Trophoblast cell (in vitro differentiated cells and primary cell): ENCODE results near the gene HAUS3.

Experiments
- DNase-seq, 2 donors: peaks; one replicate each; pipeline ENCODE4 v3.0.0-alpha.2; 2016
- H2AFZ ChIP-seq: 2 replicates; pipeline ENCODE4 v1.6.1; 2013; ENCODE audit warnings: low read length, moderate library complexity, mild to moderate bottlenecking; ENCODE audit not compliant: insufficient read depth, poor library complexity
- H2AK5ac ChIP-seq: 2 replicates; pipeline ENCODE4 v1.6.1; 2013; ENCODE audit warnings: mild to moderate bottlenecking, low read length
- H2BK120ac ChIP-seq: 2 replicates; pipeline ENCODE4 v1.6.1; 2013; ENCODE audit warnings: low read length, mild to moderate bottlenecking, moderate library complexity; ENCODE audit not compliant: insufficient read depth, poor library complexity
- H2BK12ac ChIP-seq: 2 replicates; pipeline ENCODE4 v1.6.1; 2013; ENCODE audit warnings: mild to moderate bottlenecking, low read length, moderate library complexity
- H2BK5ac ChIP-seq: 2 replicates; pipeline ENCODE4 v1.6.1; 2013; ENCODE audit warnings: low read length, low read depth, moderate library complexity, mild to moderate bottlenecking; ENCODE audit not compliant: poor library complexity
- H3K14ac ChIP-seq: 2 replicates; pipeline ENCODE4 v1.6.1; 2013; ENCODE audit warnings: mild to moderate bottlenecking, low read length
- H3K18ac ChIP-seq: 2 replicates; pipeline ENCODE4 v1.6.1; 2013; ENCODE audit warnings: mild to moderate bottlenecking, low read length
- H3K23ac ChIP-seq: 2 replicates; pipeline ENCODE4 v1.6.1; 2013; ENCODE audit warnings: low read length
- H3K27ac ChIP-seq: 2 replicates; pipeline ENCODE4 v1.5.1; 2013; ENCODE audit warnings: low read depth, mild to moderate bottlenecking, inconsistent platforms, low read length, moderate library complexity
- H3K27me3 ChIP-seq: 2 replicates; pipeline ENCODE4 v1.6.1; 2013; ENCODE audit warnings: inconsistent platforms, mild to moderate bottlenecking, low read length, moderate library complexity; ENCODE audit not compliant: insufficient read depth
- H3K36me3 ChIP-seq, 2 experiments: 1 replicate in 1 of 2; 2 replicates in 1 of 2; pipeline ENCODE4 v1.6.1; 2013; ENCODE audit warnings: low read length in 2 of 2, mild to moderate bottlenecking in 2 of 2, moderate library complexity in 1 of 2; ENCODE audit not compliant: insufficient read depth in 2 of 2, control insufficient read depth in 1 of 2
- H3K4ac ChIP-seq: 2 replicates; pipeline ENCODE4 v1.6.1; 2013; ENCODE audit warnings: low read depth, mild to moderate bottlenecking, low read length, moderate library complexity
- H3K4me1 ChIP-seq, 2 experiments: 1 replicate in 1 of 2; 2 replicates in 1 of 2; pipeline ENCODE4 v1.6.1; 2013; ENCODE audit warnings: low read length in 2 of 2, mild to moderate bottlenecking in 2 of 2, moderate library complexity in 1 of 2; ENCODE audit not compliant: insufficient read depth in 2 of 2, control insufficient read depth in 1 of 2
- H3K4me2 ChIP-seq: 2 replicates; pipeline ENCODE4 v1.6.1; 2013; ENCODE audit warnings: inconsistent platforms, mild to moderate bottlenecking, low read length, moderate library complexity
- H3K4me3 ChIP-seq: 2 replicates; pipeline ENCODE4 v1.5.1; 2013; ENCODE audit warnings: mild to moderate bottlenecking, low read depth, low read length, inconsistent platforms
- H3K79me1 ChIP-seq: one replicate; pipeline ENCODE4 v1.6.1; 2013; ENCODE audit warnings: low read length
- H3K79me2 ChIP-seq: 2 replicates; pipeline ENCODE4 v1.6.1; 2013; ENCODE audit warnings: low read length, mild to moderate bottlenecking; ENCODE audit not compliant: control insufficient read depth, insufficient read depth, poor library complexity
- H3K9ac ChIP-seq: 2 replicates; pipeline ENCODE4 v1.6.1; 2013; ENCODE audit warnings: mild to moderate bottlenecking, low read length
- H3K9me3 ChIP-seq: 2 replicates; pipeline ENCODE4 v1.6.1; 2013; ENCODE audit warnings: low read depth, mild to moderate bottlenecking, control low read depth, inconsistent platforms, low read length; ENCODE audit not compliant: insufficient read depth
- H4K12ac ChIP-seq: 2 replicates; pipeline ENCODE4 v1.6.1; 2013; ENCODE audit warnings: low read depth, mild to moderate bottlenecking, low read length, moderate library complexity
- H4K8ac ChIP-seq: 2 replicates; pipeline ENCODE4 v1.6.1; 2013; ENCODE audit warnings: low read depth, mild to moderate bottlenecking, low read length, moderate library complexity
- H4K91ac ChIP-seq: one replicate; pipeline ENCODE4 v1.6.1; 2013; ENCODE audit warnings: low read depth, mild to moderate bottlenecking, low read length, moderate library complexity
- WGBS: extraction: QIAGEN DNeasy Blood & Tissue Kit; methylation state at CpG from one replicate; pipeline ENCODE4 v1.1.7; 2013; ENCODE audit warnings: missing lambda C conversion rate; ENCODE audit not compliant: insufficient read length, insufficient coverage; ENCODE audit errors: extremely low coverage; 5-methylcytosine and 5-hydroxymethylcytosine counted together

Gene HAUS3

GRCh38 chr4:2260344-2261109 lies 18.6 kb upstream of the HAUS3 start:
- WGBS: no CpG with 5 or more reads among the region's 23 CpGs
- H3K27ac ChIP-seq: no peak overlapping the region
- H3K4me1 ChIP-seq: peaks cover 9 to 14% of the 10 kb centered on the region in 2 experiments
- H3K36me3 ChIP-seq: peaks cover 38 to 41% of the 10 kb centered on the region in 2 experiments
- no peak overlapping the region for H2AK5ac ChIP-seq
- H4K91ac ChIP-seq: no peak overlapping the region
- peaks cover 10% of the 10 kb centered on the region for H3K79me1 ChIP-seq
- H3K9ac ChIP-seq: peak overlapping the region; percentile 46
- peak in 1 of 2 donors; percentile 7 for DNase-seq
- peak overlapping the region; percentile 36 for H4K8ac ChIP-seq
- H3K4me3 ChIP-seq: peak overlapping the region; percentile 90
- H3K4me2 ChIP-seq: peak overlapping the region; percentile 74
- H3K18ac ChIP-seq: peak overlapping the region; percentile 68
- H2AFZ ChIP-seq: no peak overlapping the region
- H2BK120ac ChIP-seq: no peak overlapping the region
- no peaks in the 10 kb centered on the region for H3K9me3 ChIP-seq
- H3K23ac ChIP-seq: no peak overlapping the region
- H3K4ac ChIP-seq: no peak overlapping the region
- H2BK5ac ChIP-seq: no peak overlapping the region
- H3K14ac ChIP-seq: peak overlapping the region; percentile 28
- peaks cover 9% of the 10 kb centered on the region for H3K79me2 ChIP-seq
- no peaks in the 10 kb centered on the region for H3K27me3 ChIP-seq
- H2BK12ac ChIP-seq: no peak overlapping the region
- no peak overlapping the region for H4K12ac ChIP-seq

- H4K12ac ChIP-seq: no peak overlapping the region
Measured at GRCh38 chr4:2259541-2260343, 17.8 kb upstream of the HAUS3 start.

GRCh38 chr4:2259036-2259540 lies 17.2 kb upstream of the HAUS3 start:
- no peak for DNase-seq
- Histone ChIP-seq H2AK5ac (no peak overlapping the region), H2BK12ac (no peak overlapping the region), H3K14ac (no peak overlapping the region), H3K4me1 (peaks cover 9 to 14% of the 10 kb centered on the region in 2 experiments), H3K79me2 (peaks cover 9% of the 10 kb centered on the region), H3K9me3 (no peaks in the 10 kb centered on the region), H4K91ac (no peak overlapping the region), H2BK120ac (no peak overlapping the region), H3K27me3 (no peaks in the 10 kb centered on the region), H3K4me3 (no peak overlapping the region), H3K9ac (no peak overlapping the region), H3K23ac (no peak overlapping the region), H2BK5ac (no peak overlapping the region), H3K27ac (no peak overlapping the region), H3K18ac (no peak overlapping the region), H3K4me2 (no peak overlapping the region), H3K79me1 (peaks cover 10% of the 10 kb centered on the region), H2AFZ (no peak overlapping the region), H3K4ac (no peak overlapping the region), H4K8ac (no peak overlapping the region), H4K12ac (no peak overlapping the region), H3K36me3 (peaks cover 47 to 50% of the 10 kb centered on the region in 2 experiments)
- no CpG with 5 or more reads among the region's 13 CpGs for WGBS

More at GRCh38 chr4:2259541-2260343, 17.8 kb upstream of the HAUS3 start:
- no peak overlapping the region for H3K27ac ChIP-seq
- H3K9me3 ChIP-seq: no peaks in the 10 kb centered on the region
- H3K4me2 ChIP-seq: peak overlapping the region; percentile 74
- peaks cover 9 to 14% of the 10 kb centered on the region in 2 experiments for H3K4me1 ChIP-seq
- H2BK120ac ChIP-seq: no peak overlapping the region
- H3K18ac ChIP-seq: no peak overlapping the region
- H3K79me1 ChIP-seq: peaks cover 10% of the 10 kb centered on the region
- no peak overlapping the region for H2BK5ac ChIP-seq
- DNase-seq: no peak
- no peak overlapping the region for H3K4ac ChIP-seq
- peaks cover 45 to 47% of the 10 kb centered on the region in 2 experiments for H3K36me3 ChIP-seq
- no peak overlapping the region for H4K8ac ChIP-seq
- WGBS: no CpG with 5 or more reads among the region's 15 CpGs
- peaks cover 9% of the 10 kb centered on the region for H3K79me2 ChIP-seq
- no peak overlapping the region for H3K4me3 ChIP-seq
- no peak overlapping the region for H4K91ac ChIP-seq
- no peaks in the 10 kb centered on the region for H3K27me3 ChIP-seq
- H2BK12ac ChIP-seq: no peak overlapping the region
- no peak overlapping the region for H3K14ac ChIP-seq
- H2AK5ac ChIP-seq: no peak overlapping the region
- no peak overlapping the region for H3K9ac ChIP-seq
- H2AFZ ChIP-seq: no peak overlapping the region
- no peak overlapping the region for H3K23ac ChIP-seq

- H4K8ac ChIP-seq: no peak overlapping the region
- H3K14ac ChIP-seq: no peak overlapping the region
- no peak overlapping the region for H3K18ac ChIP-seq
Measured at GRCh38 chr4:2258091-2259035, 16.4 kb upstream of the HAUS3 start.

More at GRCh38 chr4:2258091-2259035, 16.4 kb upstream of the HAUS3 start:
- Histone ChIP-seq H3K4ac (no peak overlapping the region), H2BK12ac (no peak overlapping the region), H3K79me1 (peaks cover 10% of the 10 kb centered on the region), H3K9ac (no peak overlapping the region), H4K12ac (no peak overlapping the region), H2BK120ac (no peak overlapping the region), H3K4me1 (peaks cover 9 to 14% of the 10 kb centered on the region in 2 experiments), H3K4me3 (no peak overlapping the region), H4K91ac (no peak overlapping the region), H2AFZ (no peak overlapping the region), H2BK5ac (no peak overlapping the region), H3K23ac (no peak overlapping the region), H3K9me3 (peaks cover 2% of the 10 kb centered on the region), H3K4me2 (no peak overlapping the region), H2AK5ac (no peak overlapping the region), H3K36me3 (peaks cover 51 to 56% of the 10 kb centered on the region in 2 experiments), H3K27ac (no peak overlapping the region), H3K79me2 (peaks cover 9% of the 10 kb centered on the region), H3K27me3 (no peaks in the 10 kb centered on the region)
- no CpG with 5 or more reads among the region's 18 CpGs for WGBS
- DNase-seq: no peak
